Measurements from ENCODE around the gene DNMT3A.

DNA sequence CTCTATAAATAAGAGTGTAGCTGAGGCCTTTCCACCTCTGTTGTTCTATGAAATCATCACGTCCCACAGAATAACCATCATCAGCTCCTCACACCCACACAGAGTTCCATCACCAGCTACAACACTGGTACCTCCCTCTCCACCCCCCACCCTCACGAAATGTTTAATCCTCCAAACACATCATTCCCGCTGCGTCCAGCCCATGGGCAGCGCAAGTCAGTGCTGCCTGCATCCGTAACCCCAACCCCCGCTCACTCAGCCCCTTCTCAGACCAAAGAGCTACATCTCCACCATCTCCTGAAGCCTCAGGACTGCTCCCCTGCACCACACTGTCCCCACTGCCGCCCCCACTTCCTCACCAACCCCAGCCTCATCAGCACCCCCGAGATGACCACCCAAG, 19.4 kb downstream of the DNMT3A start:
- TF ChIP-seq, protein P1, sequence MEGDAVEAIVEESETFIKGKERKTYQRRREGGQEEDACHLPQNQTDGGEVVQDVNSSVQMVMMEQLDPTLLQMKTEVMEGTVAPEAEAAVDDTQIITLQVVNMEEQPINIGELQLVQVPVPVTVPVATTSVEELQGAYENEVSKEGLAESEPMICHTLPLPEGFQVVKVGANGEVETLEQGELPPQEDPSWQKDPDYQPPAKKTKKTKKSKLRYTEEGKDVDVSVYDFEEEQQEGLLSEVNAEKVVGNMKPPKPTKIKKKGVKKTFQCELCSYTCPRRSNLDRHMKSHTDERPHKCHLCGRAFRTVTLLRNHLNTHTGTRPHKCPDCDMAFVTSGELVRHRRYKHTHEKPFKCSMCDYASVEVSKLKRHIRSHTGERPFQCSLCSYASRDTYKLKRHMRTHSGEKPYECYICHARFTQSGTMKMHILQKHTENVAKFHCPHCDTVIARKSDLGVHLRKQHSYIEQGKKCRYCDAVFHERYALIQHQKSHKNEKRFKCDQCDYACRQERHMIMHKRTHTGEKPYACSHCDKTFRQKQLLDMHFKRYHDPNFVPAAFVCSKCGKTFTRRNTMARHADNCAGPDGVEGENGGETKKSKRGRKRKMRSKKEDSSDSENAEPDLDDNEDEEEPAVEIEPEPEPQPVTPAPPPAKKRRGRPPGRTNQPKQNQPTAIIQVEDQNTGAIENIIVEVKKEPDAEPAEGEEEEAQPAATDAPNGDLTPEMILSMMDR (IDR thresholded peaks at IDR 0.05; ENCODE audit: extremely low read depth in 1 of 2, insufficient read depth in 1 of 2, low read depth in 1 of 2, low read length in 2 of 2): no peak
- no peak for TF ChIP-seq EZH2 (IDR thresholded peaks at IDR 0.05; ENCODE audit: borderline replicate concordance, low read depth, low read length, severe bottlenecking)
- no peak for TF ChIP-seq POLR2AphosphoS5 (IDR thresholded peaks at IDR 0.05; ENCODE audit: insufficient read depth, low read depth, low read length)
- TF ChIP-seq, protein P2, sequence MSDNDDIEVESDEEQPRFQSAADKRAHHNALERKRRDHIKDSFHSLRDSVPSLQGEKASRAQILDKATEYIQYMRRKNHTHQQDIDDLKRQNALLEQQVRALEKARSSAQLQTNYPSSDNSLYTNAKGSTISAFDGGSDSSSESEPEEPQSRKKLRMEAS (IDR thresholded peaks at IDR 0.05; ENCODE audit: insufficient read depth, insufficient read length): no peak
- TF ChIP-seq POLR2A (IDR thresholded peaks at IDR 0.05; ENCODE audit: low read depth, low read length): no peak
- TF ChIP-seq JUN (IDR thresholded peaks at IDR 0.05; ENCODE audit: borderline replicate concordance, insufficient read depth, insufficient read length, low read depth): no peak
- TF ChIP-seq MYC (IDR thresholded peaks at IDR 0.05; ENCODE audit: low read depth, low read length): no peak
- no peak for TF ChIP-seq FOS (IDR thresholded peaks at IDR 0.05; ENCODE audit: borderline replicate concordance, insufficient read depth, low read length)
- TF ChIP-seq GATA2 (IDR thresholded peaks at IDR 0.05; ENCODE audit: insufficient read depth, insufficient read length, low read depth, low read length): no peak
